ENCODE measurements around the gene STX18. TPM values are rescaled to one million over a fixed set of nuclear protein-coding genes. Genes with fewer than 3 reads are reported as not detected.
A peak's percentile ranks its signal among the peaks of the same experiment; 100 is the strongest.

Gene STX18
- total RNA-seq, 1 experiment from 2014 or later, result 20.9 TPM

- Mint-ChIP-seq H3K4me3 (no peak overlapping the region), H3K36me3 (ENCODE audit: insufficient read depth in 1 of 3, low read depth in 3 of 3) (peaks cover 16 to 40% (median 20%) of the 10 kb centered on the region in 3 experiments; a peak in 6 of 7 replicates), H3K9me3 (no peaks in the 10 kb centered on the region), H3K27ac (no peak overlapping the region), H3K27me3 (ENCODE audit: low read depth) (peaks cover 2% of the 10 kb centered on the region; the same call in 1 of the 2 replicates), H3K4me1 (peaks cover 0 to 9% of the 10 kb centered on the region in 2 experiments; a peak in 2 of 4 replicates)
- no peaks in the 10 kb centered on the region for H3K9me3 ChIP-seq (ENCODE audit: control insufficient read depth, low read depth, low read length)
- H3K14ac ChIP-seq (ENCODE audit: insufficient read depth, low read length), result no peak overlapping the region
- no peak overlapping the region for H2BK120ac ChIP-seq (ENCODE audit: low read depth, low read length, poor library complexity, severe bottlenecking)
- H3T11ph ChIP-seq (ENCODE audit: low read length), result no peak overlapping the region
- H3K27me3 ChIP-seq (ENCODE audit: insufficient read depth, low read length), result no peaks in the 10 kb centered on the region
- no peak overlapping the region for H4K8ac ChIP-seq (replicated peaks; ENCODE audit: insufficient read length, low read depth, low read length)
- no peaks in the 10 kb centered on the region for H3K23me2 ChIP-seq (ENCODE audit: insufficient read length, low read depth, low read length, poor library complexity, severe bottlenecking)
- H3K56ac ChIP-seq (ENCODE audit: insufficient read length, low read depth, low read length), result no peak overlapping the region
- no peak for DNase-seq
- no peak overlapping the region for H2AFZ ChIP-seq (ENCODE audit: low read length)
- no peak overlapping the region for H3K4ac ChIP-seq (ENCODE audit: low read depth, low read length)
- no peaks in the 10 kb centered on the region for H3K79me2 ChIP-seq (ENCODE audit: insufficient read depth, low read length)
- no peak overlapping the region for H3K27ac ChIP-seq (ENCODE audit: insufficient read length, low read depth, low read length)
- H3K9ac ChIP-seq (ENCODE audit: extremely low read depth, insufficient read length, low read length), result no peak overlapping the region
- H2AK5ac ChIP-seq (ENCODE audit: insufficient read length, low read length), result no peak overlapping the region
- peaks cover 4% of the 10 kb centered on the region; the same call in 1 of the 2 replicates for H3K4me1 ChIP-seq (ENCODE audit: insufficient read depth, low read length)
- H4K20me1 ChIP-seq (ENCODE audit: control insufficient read depth, insufficient read depth, insufficient read length), result no peaks in the 10 kb centered on the region
- no peak overlapping the region for H4K5ac ChIP-seq (ENCODE audit: insufficient read length, low read depth, low read length)
- H2BK15ac ChIP-seq (ENCODE audit: low read depth, low read length), result no peak overlapping the region
- H2BK20ac ChIP-seq (ENCODE audit: low read depth, low read length, poor library complexity, severe bottlenecking), result no peak overlapping the region
- no peak overlapping the region for H3K18ac ChIP-seq (ENCODE audit: insufficient read length, low read depth, low read length)
- no peak overlapping the region for H2BK12ac ChIP-seq (ENCODE audit: insufficient read length, low read depth, low read length)
- H2BK5ac ChIP-seq (ENCODE audit: insufficient read length, low read length), result no peak overlapping the region
- no CpG with 5 or more reads among the region's 4 CpGs for WGBS (ENCODE audit: extremely low coverage, insufficient read length, low lambda C conversion rate)
- H3K79me1 ChIP-seq (ENCODE audit: insufficient read depth, low read depth, low read length, poor library complexity, severe bottlenecking), result no peaks in the 10 kb centered on the region
- TF ChIP-seq CTCF (conservative IDR thresholded peaks at IDR 0.05), result no peak
- H3K4me2 ChIP-seq (ENCODE audit: insufficient read depth, insufficient read length, low read length), result no peak overlapping the region
- H3K23ac ChIP-seq (ENCODE audit: insufficient read length, low read depth, low read length), result peak overlapping the region; percentile 26
- H4K91ac ChIP-seq (ENCODE audit: insufficient read length, low read depth, low read length), result no peak overlapping the region
Measured at GRCh38 chr4:4555916-4556315, 14.1 kb upstream of the STX18 start.
